HCT116 (cell line): ENCODE data around the gene TMEM184A. TPM values are rescaled to one million over a fixed set of nuclear protein-coding genes. Genes with fewer than 3 reads are reported as not detected.

ENCODE experiments used
- ATAC-seq: fragments of 200-7000 bp; cut with Tn5 transposase; 2 replicates; pipeline ENCODE4 v1.9.1; 2020; ENCODE audit warnings: mild to moderate bottlenecking, moderate library complexity
- BruUV-seq: library from RNA; stranded (reverse); fragments of 400-500 nt; replicated peaks from 2 replicates; lab custom pipeline; 2021; lab: Mats Ljungman, UMichigan
- CTCF ChIA-PET: fragments of 300-600 bp; sonication (Branson Sonifier 250); formaldehyde crosslinking; loops from one replicate; lab custom pipeline; 2021; ENCODE audit warnings: antibody characterized with exemption; lab: Charles Lee
- POLR2A ChIA-PET: fragments of 300-600, 350-600 bp; sonication (Branson Sonifier 250); formaldehyde crosslinking; loops from one replicate; lab custom pipeline; 2021; ENCODE audit warnings: antibody characterized with exemption; lab: Charles Lee
- RAD21 ChIA-PET, 2 experiments: fragments of 300-600 bp; sonication (Branson Sonifier 250); formaldehyde crosslinking; loops; one replicate each; lab custom pipeline; 2023; ENCODE audit warnings: low total read pairs in 2 of 2; ENCODE audit not compliant: uncharacterized antibody in 2 of 2, unreplicated experiment in 2 of 2, low non-redundant PET in 1 of 2; lab: Charles Lee
- DNase-seq: peaks from one replicate; pipeline ENCODE4 v3.0.0-alpha.2; 2010; ENCODE audit warnings: low read depth, low spot score
- H2AFZ ChIP-seq: fragments of 200-600 bp; shearing (Covaris generic), sonication (generic); 2 replicates; pipeline ENCODE4 v1.6.1; 2017; ENCODE audit warnings: low read depth, mixed run types, mixed read lengths, antibody characterized with exemption, low read length; ENCODE audit not compliant: poor library complexity, severe bottlenecking
- H3K27ac ChIP-seq: 2 replicates; pipeline ENCODE4 v1.5.1; 2012; ENCODE audit warnings: low read depth, low read length
- H3K27me3 ChIP-seq: fragments of 200-600 bp; sonication (generic); 2 replicates; pipeline ENCODE4 v1.6.1; 2016; ENCODE audit warnings: mixed run types, low read length, mixed read lengths; ENCODE audit not compliant: insufficient read depth
- H3K36me3 ChIP-seq, 2 experiments: fragments of 200-500 bp in 1 of 2; fragments of 200-600 bp in 1 of 2; sonication (Bioruptor generic) in 1 of 2; sonication (generic) in 1 of 2; 2 replicates each; pipeline versions ENCODE4 v1.5.1 to v1.6.1; 2014 to 2016; ENCODE audit warnings: low read length in 2 of 2, inconsistent platforms in 1 of 2, mixed read lengths in 1 of 2, mixed run types in 1 of 2; ENCODE audit not compliant: insufficient read depth in 2 of 2, control insufficient read depth in 1 of 2
- H3K4me1 ChIP-seq, 2 experiments: fragments of 200-600 bp in 1 of 2; sonication (generic) in 1 of 2; 2 replicates each; pipeline versions ENCODE4 v1.5.1 to v1.6.1; 2012 to 2017; ENCODE audit warnings: low read length in 2 of 2, inconsistent platforms in 1 of 2, mild to moderate bottlenecking in 1 of 2, mixed read lengths in 1 of 2, mixed run types in 1 of 2, moderate library complexity in 1 of 2; ENCODE audit not compliant: insufficient read depth in 2 of 2, control insufficient read depth in 1 of 2
- H3K4me2 ChIP-seq: fragments of 200-600 bp; sonication (generic); 2 replicates; pipeline ENCODE4 v1.6.1; 2017; ENCODE audit warnings: mixed run types, low read length, mixed read lengths
- H3K4me3 ChIP-seq, 2 experiments: fragments of 200-600 bp in 1 of 2; sonication (generic) in 1 of 2; replicated peaks in 1 of 2; 2 replicates each; pipeline ENCODE4 v1.5.1; 2011 to 2016; ENCODE audit warnings: low read length in 2 of 2, control low read depth in 1 of 2, low read depth in 1 of 2, mild to moderate bottlenecking in 1 of 2, mixed read lengths in 1 of 2, mixed run types in 1 of 2
- H3K79me2 ChIP-seq: fragments of 200-600 bp; sonication (generic); 2 replicates; pipeline ENCODE4 v1.6.1; 2017; ENCODE audit warnings: mild to moderate bottlenecking, mixed run types, low read length, moderate library complexity, mixed read lengths; ENCODE audit not compliant: insufficient read depth
- H3K9ac ChIP-seq: fragments of 200-600 bp; sonication (generic); 2 replicates; pipeline ENCODE4 v1.6.1; 2016; ENCODE audit warnings: low read length, mixed read lengths
- H3K9me2 ChIP-seq: fragments of 200-600 bp; sonication (generic), shearing (Covaris generic); 2 replicates; pipeline ENCODE4 v1.6.1; 2017; ENCODE audit warnings: mixed run types, mild to moderate bottlenecking, moderate library complexity; ENCODE audit not compliant: insufficient read depth
- H3K9me3 ChIP-seq, 2 experiments: fragments of 200-500 bp in 1 of 2; fragments of 200-600 bp in 1 of 2; sonication (Bioruptor generic) in 1 of 2; sonication (generic) in 1 of 2; 2 replicates each; pipeline ENCODE4 v1.6.1; 2014 to 2017; ENCODE audit warnings: low read length in 2 of 2, mixed read lengths in 2 of 2, inconsistent platforms in 1 of 2, low read depth in 1 of 2, mild to moderate bottlenecking in 1 of 2, mixed run types in 1 of 2, moderate library complexity in 1 of 2; ENCODE audit not compliant: control insufficient read depth in 1 of 2, insufficient read depth in 1 of 2
- H4K20me1 ChIP-seq: fragments of 200-600 bp; sonication (generic), shearing (Covaris generic); 2 replicates; pipeline ENCODE4 v1.6.1; 2017; ENCODE audit warnings: mixed run types, mild to moderate bottlenecking, moderate library complexity; ENCODE audit not compliant: insufficient read depth
- EZH2phosphoT487 ChIP-seq: fragments of 200-600 bp; IDR thresholded peaks from 2 replicates; pipeline ENCODE4 v1.6.1; 2018; ENCODE audit warnings: antibody characterized with exemption, borderline replicate concordance
- POLR2AphosphoS5 ChIP-seq: IDR thresholded peaks from 2 replicates; pipeline ENCODE4 v1.6.1; 2011; ENCODE audit warnings: mild to moderate bottlenecking, low read depth, low read length, moderate library complexity
- REST ChIP-seq: IDR thresholded peaks from 2 replicates; pipeline ENCODE4 v1.6.1; 2012; ENCODE audit warnings: low read depth
- intact Hi-C: fragments of 100-400 bp; cut with micrococcal nuclease; formaldehyde crosslinking; loops from 2 replicates; pipeline ENCODE4 v1.10.0; 2022
- total RNA-seq: library from RNA; stranded (reverse); gene quantifications from one replicate; pipeline ENCODE4 v1.2.1, GENCODE V29; 2021; ENCODE audit not compliant: unreplicated experiment

The TMEM184A gene
- total RNA-seq, 1 experiment from 2014 or later: 34.8 TPM

DNA sequence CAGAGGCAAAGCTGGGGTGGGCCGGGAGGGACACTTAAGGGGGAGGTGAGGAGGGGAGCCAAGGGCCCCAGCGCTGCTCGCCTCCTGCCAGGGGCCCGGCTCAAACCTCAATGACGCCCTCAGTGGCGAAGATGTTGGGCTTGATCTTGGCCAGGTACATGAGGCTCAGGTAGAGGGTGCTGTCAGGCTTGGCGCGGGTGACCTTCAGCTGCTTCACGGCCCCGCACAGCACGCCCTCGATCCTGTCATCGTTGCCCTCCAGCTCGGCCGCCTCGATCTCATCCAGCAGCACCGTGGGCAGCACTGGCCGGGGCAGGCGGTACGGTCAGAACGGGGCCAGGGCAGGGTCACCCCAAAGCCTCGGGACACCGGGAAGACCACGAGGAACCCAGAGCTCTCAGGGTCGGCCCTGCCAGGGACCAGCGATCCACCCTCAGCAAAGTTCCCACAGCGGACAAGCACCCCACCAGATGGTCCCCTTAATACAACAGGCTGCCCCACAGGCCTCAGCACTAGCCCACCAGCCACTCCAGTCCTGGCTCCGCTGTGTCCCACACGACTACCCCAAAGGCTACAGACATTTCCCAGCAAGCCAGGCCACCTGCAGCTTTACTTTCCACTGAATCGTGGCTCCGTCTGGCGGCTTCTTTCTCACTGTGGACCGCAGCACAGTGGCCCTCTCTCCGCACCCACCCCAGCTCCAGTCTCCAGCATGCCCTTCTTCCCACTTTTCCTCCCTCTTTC, 55.8 kb downstream of the TMEM184A start:
- Histone ChIP-seq H3K4me2 (no peak overlapping the region), H3K36me3 (peaks cover 22 to 26% of the 10 kb centered on the region in 2 experiments; a peak in 3 of 4 replicates), H3K79me2 (peaks cover 38% of the 10 kb centered on the region), H3K27me3 (no peaks in the 10 kb centered on the region), H2AFZ (no peak overlapping the region), H3K9ac (no peak overlapping the region), H3K9me3 (no peaks in the 10 kb centered on the region), H3K27ac (no peak overlapping the region), H3K9me2 (no peaks in the 10 kb centered on the region), H4K20me1 (no peaks in the 10 kb centered on the region), H3K4me1 (peaks cover 12 to 15% of the 10 kb centered on the region in 2 experiments), H3K4me3 (no peak overlapping the region)
- ATAC-seq (no peak), DNase-seq (no peak)
- no TSS peak for BruUV-seq
- ChIA-PET CTCF (no interaction called here), RAD21 (no interaction called here), POLR2A (no interaction called here)
- TF ChIP-seq POLR2AphosphoS5: no peak
- no peak for TF ChIP-seq EZH2phosphoT487
- TF ChIP-seq REST: no peak
- intact Hi-C loops: no loop called here
